RCC 7860 (cell line): ENCODE data around the gene LAG3.
"Not testable (repeated sequence)": the region's sequence is repeated elsewhere in the genome, so short reads cannot be mapped to it uniquely, and the experiment has no call there.

Source experiments
- DNase-seq: peaks from one replicate; pipeline ENCODE4 v3.0.0-alpha.2; 2015; ENCODE audit warnings: low spot score
- FAIRE-seq: peaks from 2 replicates; lab custom pipeline; 2012; peaks lifted over from hg19 to GRCh38; lab: Jason Lieb, UNC

The LAG3 gene

GRCh38 chr12:6772331-6772695 is at the start of gene LAG3:
Gene LAG3 (plus strand): TSS chr12:6772520. CDS start chr12:6772853, 333 bp downstream.
- no peak for FAIRE-seq
- no peak for DNase-seq

DNA sequence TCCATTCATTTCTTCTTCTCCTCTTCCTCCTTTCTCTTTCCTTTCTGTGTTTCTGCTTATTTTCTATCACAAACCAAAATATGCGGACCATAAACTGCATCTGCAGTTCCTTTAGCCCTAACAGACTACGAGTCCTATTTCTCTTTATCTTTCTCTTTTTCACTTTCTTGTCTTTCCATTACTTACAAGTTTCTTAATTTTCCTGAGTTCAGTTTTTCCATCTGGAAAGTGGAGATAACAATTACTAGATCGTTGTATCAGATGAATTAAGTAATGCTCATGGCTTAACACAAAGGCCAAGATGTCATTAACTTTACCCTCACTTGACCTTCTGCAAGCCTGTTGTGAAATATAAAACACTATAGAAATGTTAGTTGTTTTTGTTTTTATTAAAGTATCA is 49.5 kb upstream of the LAG3 start:
- no peak for DNase-seq
- FAIRE-seq: no peak

DNA sequence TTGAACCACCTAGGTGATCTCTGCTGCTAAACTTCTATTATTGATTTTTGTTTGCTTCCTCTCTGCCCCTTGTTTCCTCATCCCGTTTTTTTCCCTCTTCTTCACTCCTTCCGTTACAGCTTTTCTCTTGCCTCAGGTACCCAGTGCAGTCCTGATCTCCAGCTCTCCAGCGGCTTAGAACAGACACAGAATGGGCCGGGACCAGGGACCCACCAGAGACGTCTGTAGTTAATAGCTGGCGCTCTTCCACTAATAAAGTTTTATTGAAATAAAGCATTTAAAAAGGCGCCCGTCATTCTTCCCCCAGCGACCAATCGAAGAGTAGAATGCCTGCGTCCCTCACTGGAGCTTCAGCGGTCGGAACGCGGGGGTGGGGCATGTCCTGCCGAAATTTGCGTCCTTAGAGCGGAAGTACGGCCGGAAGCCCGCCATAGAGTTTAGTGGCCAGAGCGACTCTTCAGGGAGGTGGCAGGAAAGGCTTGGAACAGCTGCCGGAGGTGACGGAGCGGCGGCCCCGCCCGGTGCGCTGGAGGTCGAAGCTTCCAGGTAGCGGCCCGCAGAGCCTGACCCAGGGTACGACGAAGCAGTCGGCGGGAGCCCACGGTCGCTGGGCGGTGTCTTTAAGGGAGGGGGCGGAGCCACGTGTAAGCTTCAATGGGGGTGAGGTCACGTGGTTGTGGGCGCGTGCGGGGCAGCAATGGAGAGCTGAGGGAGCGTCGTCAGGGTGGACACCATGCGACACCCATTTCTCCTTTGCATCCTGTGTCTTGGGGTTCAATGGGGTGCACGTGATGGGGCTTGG is 48.5 kb upstream of the LAG3 start, which contains the start of gene COPS7A:
TSS of gene COPS7A (plus strand) at position 440 of the 802 bp plus-strand sequence. CDS start 611 bp downstream, outside the sequence.
- peak; percentile 93 for FAIRE-seq

GRCh38 chr12:6724409-6724797 is 47.9 kb upstream of the LAG3 start:
- DNase-seq: peak; percentile 27
- FAIRE-seq: no peak

More for the DNA sequence above, 48.5 kb upstream of the LAG3 start, which contains the start of gene COPS7A:
- DNase-seq: peak; percentile 97

GRCh38 chr12:6725350-6725749 is 47.0 kb upstream of the LAG3 start:
- no peak for FAIRE-seq
- no peak for DNase-seq

GRCh38 chr12:6729186-6729585 is 43.1 kb upstream of the LAG3 start:
- FAIRE-seq (no peak), DNase-seq (no peak)

- FAIRE-seq: no peak
- no peak for DNase-seq
Observed at GRCh38 chr12:6730169-6730568, 42.2 kb upstream of the LAG3 start.

GRCh38 chr12:6734506-6735387 is 37.6 kb upstream of the LAG3 start:
- no peak for DNase-seq
- no peak for FAIRE-seq

DNA sequence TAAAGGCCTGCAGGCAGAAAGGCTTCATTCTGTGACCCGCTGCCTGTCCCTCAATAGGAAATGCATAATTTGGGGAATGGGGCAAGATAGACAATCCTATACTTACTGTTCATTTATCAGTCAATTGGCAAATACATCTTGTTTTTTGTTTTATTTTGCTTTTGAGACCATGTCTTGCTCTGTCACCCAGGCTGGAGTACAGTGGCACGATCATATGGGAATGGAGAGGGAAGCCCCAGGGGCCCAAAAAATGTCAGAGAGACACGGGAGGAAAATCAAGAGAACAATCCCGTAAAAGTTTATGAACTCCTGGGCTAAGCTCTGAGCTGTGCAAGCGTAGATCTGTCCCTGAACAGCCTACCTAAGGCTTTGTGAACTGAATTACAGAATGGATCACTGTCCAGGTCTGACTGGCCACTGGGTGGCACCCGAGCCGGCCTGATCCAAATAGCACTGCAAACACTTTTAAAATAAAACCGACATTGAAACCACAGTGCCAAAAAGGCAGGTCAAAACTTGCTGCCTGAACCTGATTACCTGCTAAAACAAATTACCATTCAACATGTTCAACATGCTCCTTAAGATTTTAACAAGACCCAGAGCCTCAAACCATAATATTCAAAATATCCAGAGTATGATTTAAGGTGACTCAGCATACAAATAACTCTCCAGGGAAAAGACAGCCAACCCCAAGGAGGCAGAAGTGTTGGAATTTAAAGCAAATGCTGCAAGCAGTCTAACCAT is 36.7 kb upstream of the LAG3 start:
- FAIRE-seq (peak; percentile 31), DNase-seq (peak; percentile 27)

DNA sequence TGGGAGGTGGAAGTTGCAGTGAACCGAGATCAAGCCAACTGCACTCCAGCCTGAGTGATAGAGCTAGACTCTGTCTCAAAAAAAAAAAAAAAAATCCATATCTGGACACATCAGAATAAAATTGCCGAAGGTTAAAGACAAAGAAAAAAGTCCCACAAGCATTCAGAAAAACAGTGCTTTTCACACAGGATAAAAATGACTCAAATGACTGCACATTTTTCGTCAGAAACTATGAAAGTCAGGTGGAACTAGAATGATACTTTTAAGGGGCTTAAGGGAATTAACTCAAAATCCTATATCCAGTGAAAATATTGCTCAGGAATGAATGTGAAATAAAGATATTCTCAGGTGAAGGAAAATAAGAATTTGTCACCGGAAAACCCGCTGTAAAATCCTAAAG is 35.6 kb upstream of the LAG3 start:
- DNase-seq (no peak), FAIRE-seq (no peak)

DNA sequence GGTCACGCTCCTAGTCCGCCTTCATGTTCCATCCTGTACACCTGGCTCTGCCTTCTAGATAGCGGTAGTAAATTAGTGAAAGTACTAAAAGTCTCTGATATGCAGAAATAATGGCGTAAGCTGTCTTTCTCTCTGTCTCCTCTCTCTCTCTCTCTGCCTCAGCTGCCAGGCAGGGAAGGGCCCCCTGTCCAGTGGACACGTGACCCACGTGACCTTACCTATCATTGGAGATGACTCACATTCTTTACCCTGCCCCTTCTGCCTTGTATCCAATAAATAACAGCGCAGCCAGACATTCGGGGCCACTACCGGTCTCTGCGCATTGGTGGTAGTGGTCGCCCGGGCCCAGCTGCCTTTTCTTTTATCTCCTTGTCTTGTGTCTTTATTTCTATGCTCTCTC is 30.2 kb upstream of the LAG3 start:
- FAIRE-seq, DNase-seq: not testable (repeated sequence)

GRCh38 chr12:6742834-6743233 is 29.5 kb upstream of the LAG3 start:
- FAIRE-seq: no peak
- DNase-seq: no peak

DNA sequence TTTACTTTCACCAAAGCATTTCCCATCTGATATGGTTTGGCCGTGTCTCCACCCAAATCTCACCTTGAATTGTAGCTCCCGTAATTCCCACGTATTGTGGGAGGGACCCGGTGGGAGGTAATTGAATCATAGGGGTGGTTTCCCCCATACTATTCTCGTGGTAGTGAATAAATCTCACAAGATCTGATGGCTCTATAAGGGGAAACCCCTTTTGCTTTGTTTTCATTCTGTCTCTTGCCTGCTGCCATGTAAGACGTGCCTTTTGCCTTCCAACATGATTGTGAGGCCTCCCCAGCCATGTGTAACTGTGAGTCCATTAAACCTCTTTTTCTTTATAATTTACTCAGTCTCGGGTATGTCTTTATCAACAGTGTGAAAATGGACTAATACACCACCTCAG is 29.0 kb upstream of the LAG3 start:
- FAIRE-seq, DNase-seq: not testable (repeated sequence)

DNA sequence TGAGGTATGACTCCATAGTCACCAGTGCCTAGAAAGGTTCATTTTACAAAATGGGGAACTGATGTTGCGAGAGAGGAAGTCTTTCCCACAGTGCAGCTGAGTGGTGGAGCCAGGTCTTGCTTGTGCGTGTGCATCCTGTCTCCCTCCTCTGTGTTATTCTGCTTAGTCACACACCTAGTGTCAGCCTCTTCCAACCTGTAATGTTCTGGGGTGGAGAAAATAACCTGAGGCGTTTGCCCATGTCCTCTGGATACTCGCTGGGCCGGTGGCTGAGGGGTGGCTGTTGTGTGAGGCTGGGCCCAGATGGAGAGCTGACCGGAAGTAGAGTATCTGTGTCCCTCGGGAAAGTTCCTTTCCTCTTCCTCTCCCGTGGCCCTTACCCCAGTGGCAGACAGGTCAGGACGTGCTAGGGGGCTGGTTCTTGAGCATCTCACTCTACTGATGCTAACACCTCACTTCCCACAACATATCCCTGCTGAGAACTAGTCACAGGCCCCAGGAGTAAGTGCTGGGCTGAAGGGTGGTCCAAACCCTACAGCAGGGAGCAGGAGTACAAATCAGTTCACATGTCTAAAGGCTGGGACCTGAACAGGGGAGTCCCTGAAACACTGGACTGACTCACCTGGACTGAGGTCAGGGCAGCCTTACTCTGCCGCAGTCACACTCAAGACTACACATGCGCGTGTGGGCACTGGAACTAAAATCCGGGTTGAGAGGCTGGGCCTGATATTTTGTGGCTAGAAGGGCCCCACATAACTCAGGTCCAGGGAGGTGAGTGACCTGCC is 26.4 kb upstream of the LAG3 start:
- no peak for DNase-seq
- no peak for FAIRE-seq

GRCh38 chr12:6747216-6747615 is 25.1 kb upstream of the LAG3 start:
- FAIRE-seq (no peak), DNase-seq (no peak)

GRCh38 chr12:6748761-6749160 is 23.6 kb upstream of the LAG3 start:
- FAIRE-seq: no peak
- DNase-seq: no peak

DNA sequence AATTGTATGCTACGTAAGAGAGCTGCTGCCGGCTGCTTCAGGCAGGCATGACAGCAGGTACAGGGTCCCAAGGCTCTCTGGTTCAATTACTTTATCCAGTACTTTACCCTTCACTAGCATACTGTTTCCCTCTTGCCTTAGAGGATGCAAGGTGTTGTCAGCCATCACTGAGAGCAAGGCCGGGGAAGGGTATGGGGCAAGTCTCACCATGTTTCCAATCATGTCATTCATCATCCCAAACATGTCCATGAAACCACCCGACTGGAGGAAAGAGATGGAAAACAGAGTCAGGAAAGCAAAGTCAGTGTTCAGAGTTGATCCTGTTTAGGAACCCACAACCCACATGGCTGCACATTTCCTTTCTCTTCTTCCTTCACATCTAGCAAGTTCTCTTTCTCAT is 21.8 kb upstream of the LAG3 start:
- FAIRE-seq (no peak), DNase-seq (no peak)

DNA sequence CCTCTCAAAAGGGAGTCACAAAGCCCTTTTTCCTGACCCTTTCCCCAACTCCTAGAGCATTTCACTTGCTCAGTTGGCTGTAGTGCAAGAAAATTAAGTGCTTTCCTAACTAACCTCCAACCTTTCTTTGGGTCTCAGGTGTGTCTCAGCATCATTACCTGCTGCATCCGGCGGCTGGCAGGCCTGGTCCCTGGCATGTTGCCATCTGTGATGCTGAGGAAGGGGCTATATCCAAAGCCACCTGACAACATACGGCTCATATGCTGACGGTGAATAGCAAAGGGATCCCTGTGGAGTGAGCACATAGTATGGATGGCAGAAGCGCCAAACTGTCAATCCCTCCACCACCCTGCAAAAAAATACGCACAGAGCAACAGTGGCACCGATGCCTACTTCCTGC is 20.6 kb upstream of the LAG3 start:
- DNase-seq (no peak), FAIRE-seq (no peak)

GRCh38 chr12:6752167-6752920 is 20.0 kb upstream of the LAG3 start:
- peak; percentile 18 for DNase-seq
- no peak for FAIRE-seq
